ENCODE results near the gene TRABD2B.

DNA sequence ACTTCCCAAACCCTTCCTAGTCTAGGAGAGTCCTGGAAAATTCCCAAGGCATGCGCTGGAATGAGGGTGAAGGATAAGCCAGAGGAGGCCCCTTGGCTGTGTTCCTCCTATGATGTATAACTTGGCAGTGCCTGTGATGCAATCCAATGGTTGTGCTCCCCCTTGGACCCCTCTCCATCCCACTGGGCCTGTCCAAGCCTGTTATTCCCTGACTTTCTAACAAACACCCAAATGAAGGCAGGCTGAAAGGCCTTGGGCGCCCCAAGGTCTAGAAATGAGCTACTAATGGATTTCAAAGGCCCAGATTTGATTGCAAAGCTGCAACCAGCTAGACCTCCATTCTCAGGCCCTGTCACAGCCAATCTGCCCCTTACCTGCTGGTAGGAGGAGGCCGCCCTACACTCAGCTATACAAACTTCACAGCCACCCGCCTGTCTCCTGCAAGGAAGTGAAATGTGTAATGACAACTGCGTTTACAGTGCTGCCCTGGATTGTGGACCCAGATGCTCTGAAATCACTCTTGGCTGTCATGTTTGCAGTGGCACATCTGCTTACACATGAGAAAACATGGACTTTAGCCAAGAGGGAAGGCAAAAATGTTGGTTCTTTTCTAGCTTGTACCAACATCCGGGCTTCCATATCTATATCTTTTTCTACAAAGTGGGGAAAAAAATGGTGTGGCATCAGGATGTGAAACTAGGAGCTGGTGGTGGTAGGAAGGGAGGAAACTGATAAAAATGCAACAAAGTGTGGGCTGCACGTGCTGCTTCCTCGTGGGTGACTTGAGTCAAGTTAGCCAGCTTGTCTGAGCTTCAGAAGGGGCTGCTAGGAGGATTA, 130.4 kb downstream of the TRABD2B start:
- no peak for TF ChIP-seq NR2C2 (CRISPR knock-in tag; IDR thresholded peaks at IDR 0.05)
- TF ChIP-seq, protein P1, sequence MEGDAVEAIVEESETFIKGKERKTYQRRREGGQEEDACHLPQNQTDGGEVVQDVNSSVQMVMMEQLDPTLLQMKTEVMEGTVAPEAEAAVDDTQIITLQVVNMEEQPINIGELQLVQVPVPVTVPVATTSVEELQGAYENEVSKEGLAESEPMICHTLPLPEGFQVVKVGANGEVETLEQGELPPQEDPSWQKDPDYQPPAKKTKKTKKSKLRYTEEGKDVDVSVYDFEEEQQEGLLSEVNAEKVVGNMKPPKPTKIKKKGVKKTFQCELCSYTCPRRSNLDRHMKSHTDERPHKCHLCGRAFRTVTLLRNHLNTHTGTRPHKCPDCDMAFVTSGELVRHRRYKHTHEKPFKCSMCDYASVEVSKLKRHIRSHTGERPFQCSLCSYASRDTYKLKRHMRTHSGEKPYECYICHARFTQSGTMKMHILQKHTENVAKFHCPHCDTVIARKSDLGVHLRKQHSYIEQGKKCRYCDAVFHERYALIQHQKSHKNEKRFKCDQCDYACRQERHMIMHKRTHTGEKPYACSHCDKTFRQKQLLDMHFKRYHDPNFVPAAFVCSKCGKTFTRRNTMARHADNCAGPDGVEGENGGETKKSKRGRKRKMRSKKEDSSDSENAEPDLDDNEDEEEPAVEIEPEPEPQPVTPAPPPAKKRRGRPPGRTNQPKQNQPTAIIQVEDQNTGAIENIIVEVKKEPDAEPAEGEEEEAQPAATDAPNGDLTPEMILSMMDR (IDR thresholded peaks at IDR 0.05), result no peak
- TF ChIP-seq JUN (CRISPR knock-in tag; IDR thresholded peaks at IDR 0.05), result no peak
- TF ChIP-seq, protein P2, sequence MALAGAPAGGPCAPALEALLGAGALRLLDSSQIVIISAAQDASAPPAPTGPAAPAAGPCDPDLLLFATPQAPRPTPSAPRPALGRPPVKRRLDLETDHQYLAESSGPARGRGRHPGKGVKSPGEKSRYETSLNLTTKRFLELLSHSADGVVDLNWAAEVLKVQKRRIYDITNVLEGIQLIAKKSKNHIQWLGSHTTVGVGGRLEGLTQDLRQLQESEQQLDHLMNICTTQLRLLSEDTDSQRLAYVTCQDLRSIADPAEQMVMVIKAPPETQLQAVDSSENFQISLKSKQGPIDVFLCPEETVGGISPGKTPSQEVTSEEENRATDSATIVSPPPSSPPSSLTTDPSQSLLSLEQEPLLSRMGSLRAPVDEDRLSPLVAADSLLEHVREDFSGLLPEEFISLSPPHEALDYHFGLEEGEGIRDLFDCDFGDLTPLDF (CRISPR knock-in tag; IDR thresholded peaks at IDR 0.05), result no peak
- no peak for TF ChIP-seq ZNF138 (CRISPR knock-in tag; conservative IDR thresholded peaks at IDR 0.05)
- no peak for TF ChIP-seq SOX15 (CRISPR knock-in tag; IDR thresholded peaks at IDR 0.05)
- no peak for TF ChIP-seq ZNF232 (CRISPR knock-in tag; IDR thresholded peaks at IDR 0.05)
- TF ChIP-seq, protein P3, sequence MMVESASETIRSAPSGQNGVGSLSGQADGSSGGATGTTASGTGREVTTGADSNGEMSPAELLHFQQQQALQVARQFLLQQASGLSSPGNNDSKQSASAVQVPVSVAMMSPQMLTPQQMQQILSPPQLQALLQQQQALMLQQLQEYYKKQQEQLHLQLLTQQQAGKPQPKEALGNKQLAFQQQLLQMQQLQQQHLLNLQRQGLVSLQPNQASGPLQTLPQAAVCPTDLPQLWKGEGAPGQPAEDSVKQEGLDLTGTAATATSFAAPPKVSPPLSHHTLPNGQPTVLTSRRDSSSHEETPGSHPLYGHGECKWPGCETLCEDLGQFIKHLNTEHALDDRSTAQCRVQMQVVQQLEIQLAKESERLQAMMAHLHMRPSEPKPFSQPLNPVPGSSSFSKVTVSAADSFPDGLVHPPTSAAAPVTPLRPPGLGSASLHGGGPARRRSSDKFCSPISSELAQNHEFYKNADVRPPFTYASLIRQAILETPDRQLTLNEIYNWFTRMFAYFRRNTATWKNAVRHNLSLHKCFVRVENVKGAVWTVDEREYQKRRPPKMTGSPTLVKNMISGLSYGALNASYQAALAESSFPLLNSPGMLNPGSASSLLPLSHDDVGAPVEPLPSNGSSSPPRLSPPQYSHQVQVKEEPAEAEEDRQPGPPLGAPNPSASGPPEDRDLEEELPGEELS (CRISPR knock-in tag; IDR thresholded peaks at IDR 0.05), result no peak
- TF ChIP-seq ETV6 (CRISPR knock-in tag; IDR thresholded peaks at IDR 0.05), result no peak
- TF ChIP-seq, protein P4, sequence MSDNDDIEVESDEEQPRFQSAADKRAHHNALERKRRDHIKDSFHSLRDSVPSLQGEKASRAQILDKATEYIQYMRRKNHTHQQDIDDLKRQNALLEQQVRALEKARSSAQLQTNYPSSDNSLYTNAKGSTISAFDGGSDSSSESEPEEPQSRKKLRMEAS (CRISPR knock-in tag; IDR thresholded peaks at IDR 0.05), result no peak
- no peak for TF ChIP-seq NFYB (CRISPR knock-in tag; conservative IDR thresholded peaks at IDR 0.05; ENCODE audit: low read depth)
- no peak for TF ChIP-seq CREB1 (CRISPR knock-in tag; IDR thresholded peaks at IDR 0.05)
- TF ChIP-seq NFE2L1 (CRISPR knock-in tag; IDR thresholded peaks at IDR 0.05), result no peak
- TF ChIP-seq, protein P5, sequence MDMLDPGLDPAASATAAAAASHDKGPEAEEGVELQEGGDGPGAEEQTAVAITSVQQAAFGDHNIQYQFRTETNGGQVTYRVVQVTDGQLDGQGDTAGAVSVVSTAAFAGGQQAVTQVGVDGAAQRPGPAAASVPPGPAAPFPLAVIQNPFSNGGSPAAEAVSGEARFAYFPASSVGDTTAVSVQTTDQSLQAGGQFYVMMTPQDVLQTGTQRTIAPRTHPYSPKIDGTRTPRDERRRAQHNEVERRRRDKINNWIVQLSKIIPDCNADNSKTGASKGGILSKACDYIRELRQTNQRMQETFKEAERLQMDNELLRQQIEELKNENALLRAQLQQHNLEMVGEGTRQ (CRISPR knock-in tag; IDR thresholded peaks at IDR 0.05), result no peak

Data from WTC11 (cell line).